Activated T-cell treated with anti-CD3 and anti-CD28 coated beads, Interleukin-2, amount 50 U/mL, for 24 hours (primary cell): ENCODE measurements around the gene SELENOO.

ENCODE experiments used
- DNase-seq: peaks from one replicate; pipeline ENCODE4 v3.0.0-alpha.2; 2020
- H3K27ac Mint-ChIP-seq: 2 replicates; pipeline ENCODE4 v1.8.0; 2020; ENCODE audit warnings: mild to moderate bottlenecking, mixed read lengths
- H3K27me3 Mint-ChIP-seq: 2 replicates; pipeline ENCODE4 v1.8.0; 2020; ENCODE audit warnings: mixed read lengths
- H3K36me3 Mint-ChIP-seq: 2 replicates; pipeline ENCODE4 v1.8.0; 2020; ENCODE audit warnings: low read depth, mixed read lengths
- H3K4me1 Mint-ChIP-seq: 2 replicates; pipeline ENCODE4 v1.8.0; 2020; ENCODE audit warnings: low read depth, mixed read lengths
- H3K4me3 Mint-ChIP-seq: 2 replicates; pipeline ENCODE4 v1.8.0; 2020; ENCODE audit warnings: mild to moderate bottlenecking, moderate library complexity, mixed read lengths
- H3K9me3 Mint-ChIP-seq: 2 replicates; pipeline ENCODE4 v1.8.0; 2020; ENCODE audit warnings: mixed read lengths

The SELENOO gene

DNA sequence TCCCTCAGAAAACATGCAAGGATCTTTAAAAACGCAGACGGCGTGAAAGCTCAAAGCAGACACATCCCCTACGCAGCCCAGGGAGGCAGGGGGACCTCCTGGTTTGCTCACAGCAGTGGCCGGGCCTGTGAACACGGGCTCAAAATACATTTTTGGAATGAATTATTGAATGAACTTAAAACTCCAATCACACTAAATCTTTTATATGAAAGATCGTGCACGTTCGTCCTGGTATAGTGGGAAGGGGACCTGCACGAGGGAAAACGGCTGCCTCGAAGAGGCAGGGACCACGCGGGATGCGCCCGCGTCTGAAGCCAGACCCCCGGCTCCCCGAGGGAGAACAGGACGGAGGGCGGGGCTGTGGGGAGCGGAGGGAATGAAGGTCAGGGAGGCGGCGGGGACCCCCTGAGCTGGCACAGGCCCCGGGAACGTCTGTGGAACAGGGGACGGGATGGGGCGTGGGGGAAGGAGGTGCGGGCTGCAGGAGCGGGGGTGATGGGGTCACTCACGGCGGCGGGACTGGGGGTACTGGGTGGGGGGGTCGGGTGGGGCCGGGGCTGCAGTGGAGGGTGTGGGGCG, 31.5 kb upstream of the SELENOO start:
- H3K36me3 Mint-ChIP-seq = no peaks in the 10 kb centered on the region
- peak overlapping the region; percentile 63 for H3K4me3 Mint-ChIP-seq
- H3K4me1 Mint-ChIP-seq = peaks cover 12% of the 10 kb centered on the region
- H3K9me3 Mint-ChIP-seq = no peaks in the 10 kb centered on the region
- peak overlapping the region; percentile 59 for H3K27ac Mint-ChIP-seq
- H3K27me3 Mint-ChIP-seq = peaks cover 54% of the 10 kb centered on the region
- DNase-seq = no peak

DNA sequence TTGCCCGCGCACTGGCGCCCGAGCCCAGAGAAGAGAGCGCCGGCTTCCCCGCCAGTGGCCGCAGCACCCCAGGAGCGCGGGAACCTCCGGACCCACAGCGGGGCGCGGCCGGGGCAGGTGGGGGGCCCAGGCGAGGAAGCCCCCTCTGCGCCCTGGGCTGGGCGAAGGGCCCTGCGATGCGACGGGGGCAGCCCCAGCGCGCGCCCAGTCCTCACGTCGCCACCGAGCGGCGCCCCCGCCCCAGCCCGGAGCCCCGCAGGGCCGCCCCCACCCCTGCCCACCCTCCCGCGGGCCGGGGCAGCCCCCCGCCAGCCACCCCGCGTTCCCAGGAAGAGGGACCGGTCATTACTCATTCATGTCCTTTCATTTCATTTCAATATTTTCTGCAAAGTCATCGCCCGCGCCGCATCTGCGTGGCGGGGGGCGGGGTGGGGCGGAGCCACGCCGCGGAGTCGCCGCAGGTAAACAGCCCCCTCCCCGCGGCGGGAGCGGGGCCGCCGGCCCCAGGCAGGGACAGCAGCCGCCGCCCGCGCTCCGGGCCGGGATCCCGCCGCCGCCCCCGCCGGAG, 31.0 kb upstream of the SELENOO start:
- Mint-ChIP-seq H3K4me1 (peaks cover 12% of the 10 kb centered on the region), H3K27me3 (peaks cover 56% of the 10 kb centered on the region), H3K9me3 (no peaks in the 10 kb centered on the region), H3K27ac (no peak overlapping the region), H3K36me3 (no peaks in the 10 kb centered on the region), H3K4me3 (peak overlapping the region; percentile 56)
- DNase-seq = peak; percentile 80

DNA sequence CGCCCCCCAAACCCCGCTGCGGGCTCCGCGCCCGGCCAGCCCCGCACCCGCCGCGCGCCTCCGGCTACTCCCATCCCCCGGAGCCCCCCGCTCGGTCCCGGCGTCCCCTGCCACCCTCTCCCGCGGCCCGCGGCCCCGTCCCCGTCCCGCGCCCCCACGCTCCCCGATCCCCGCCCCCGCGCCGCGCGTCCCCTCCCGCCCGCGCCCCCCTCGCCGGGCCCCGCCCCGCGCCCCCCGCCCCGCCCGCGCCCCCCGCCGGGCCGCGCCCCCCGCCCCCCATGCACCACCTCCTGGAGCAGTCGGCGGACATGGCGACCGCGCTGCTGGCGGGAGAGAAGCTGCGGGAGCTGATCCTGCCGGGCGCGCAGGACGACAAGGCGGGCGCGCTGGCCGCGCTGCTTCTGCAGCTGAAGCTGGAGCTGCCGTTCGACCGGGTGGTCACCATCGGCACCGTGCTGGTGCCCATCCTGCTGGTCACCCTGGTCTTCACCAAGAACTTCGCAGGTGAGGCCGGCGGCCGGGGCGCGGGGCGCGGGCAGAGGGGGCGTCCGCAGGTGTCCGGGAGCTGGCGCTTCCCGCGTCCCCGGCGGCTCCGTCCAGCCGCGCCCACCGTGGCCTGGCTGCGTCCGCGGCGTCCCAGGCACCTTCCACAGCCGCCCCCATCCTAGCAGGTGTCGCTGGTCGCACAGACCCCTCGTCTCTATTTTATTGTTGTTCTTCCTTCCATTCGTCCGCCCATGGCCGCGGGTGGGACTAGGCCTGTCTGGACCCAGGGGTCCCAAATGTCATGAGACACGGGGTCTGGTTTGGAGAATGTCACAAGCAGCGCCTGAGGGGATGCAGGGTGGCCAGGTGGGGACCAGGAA, 30.1 kb upstream of the SELENOO start, which contains the start of gene PANX2:
TSS of gene PANX2 (plus strand) at position 279 of the 866 bp plus-strand sequence. CDS start at position 279, 0 bp downstream.
- peaks cover 50% of the 10 kb centered on the region for H3K27me3 Mint-ChIP-seq
- H3K9me3 Mint-ChIP-seq = no peaks in the 10 kb centered on the region
- H3K36me3 Mint-ChIP-seq = no peaks in the 10 kb centered on the region
- peak within 1 kb of the TSS; percentile 73 for H3K4me3 Mint-ChIP-seq
- H3K27ac Mint-ChIP-seq = peak within 1 kb of the TSS; percentile 79
- DNase-seq = no peak
- peaks cover 12% of the 10 kb centered on the region for H3K4me1 Mint-ChIP-seq

DNA sequence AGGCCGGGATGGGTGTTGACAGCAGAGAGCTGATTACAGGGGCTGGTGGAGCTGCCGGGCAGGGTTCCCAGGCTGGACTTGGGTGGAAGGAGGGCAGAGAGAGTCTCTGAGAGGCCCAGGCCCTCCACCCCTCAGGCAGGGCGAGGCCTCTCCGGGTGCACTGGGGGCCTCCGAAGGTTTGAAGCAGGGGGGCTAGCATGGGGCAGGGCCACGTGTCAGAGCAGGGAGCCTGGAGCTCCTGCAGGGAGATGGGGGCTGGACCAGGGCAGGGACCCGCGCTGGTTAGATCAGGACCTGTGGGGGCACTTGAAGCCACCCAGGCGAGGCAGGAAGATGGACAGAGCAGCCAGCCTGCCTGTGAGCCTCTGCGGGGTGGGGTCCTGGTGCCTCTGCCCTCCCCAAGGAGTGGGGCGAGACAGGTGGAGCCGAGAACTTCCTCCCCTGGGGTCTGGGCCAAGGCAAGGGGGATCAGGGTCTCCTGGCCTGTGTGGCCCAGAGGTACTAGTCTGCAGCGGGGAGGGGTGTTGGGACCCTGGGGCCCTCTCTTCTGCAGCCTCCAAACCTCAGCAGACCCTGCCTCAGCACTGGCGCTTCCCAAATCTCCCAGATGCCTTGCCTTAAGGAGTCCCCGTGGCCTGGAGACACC, 29.4 kb upstream of the SELENOO start:
- H3K27me3 Mint-ChIP-seq = peaks cover 50% of the 10 kb centered on the region
- peaks cover 12% of the 10 kb centered on the region for H3K4me1 Mint-ChIP-seq
- H3K36me3 Mint-ChIP-seq = no peaks in the 10 kb centered on the region
- peak overlapping the region; percentile 73 for H3K4me3 Mint-ChIP-seq
- DNase-seq = no peak
- H3K27ac Mint-ChIP-seq = peak overlapping the region; percentile 79
- H3K9me3 Mint-ChIP-seq = no peaks in the 10 kb centered on the region

DNA sequence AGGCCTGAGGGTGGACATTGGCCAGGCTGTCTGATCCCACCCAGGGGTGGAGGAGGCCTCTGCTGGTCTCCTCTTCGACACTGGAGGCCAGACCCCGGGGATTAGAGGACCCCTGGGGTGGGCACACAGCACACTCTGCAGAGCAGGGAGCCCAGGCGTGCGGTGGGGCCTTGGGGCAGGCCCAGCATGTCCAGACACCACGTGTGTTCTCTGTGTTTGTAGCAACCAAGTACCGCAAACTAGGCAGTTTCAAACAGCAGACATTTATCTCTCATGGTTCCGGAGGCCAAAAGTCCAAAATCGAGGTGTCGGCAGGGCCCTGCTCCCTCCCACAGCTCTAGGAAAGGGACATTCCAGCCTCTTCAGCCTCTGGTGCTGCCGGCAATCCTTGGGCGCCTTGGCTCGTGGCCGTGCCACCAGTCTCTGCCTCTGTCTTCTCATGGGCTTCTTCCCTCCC, 28.8 kb upstream of the SELENOO start:
- Mint-ChIP-seq H3K27me3 (peaks cover 52% of the 10 kb centered on the region), H3K4me1 (peaks cover 12% of the 10 kb centered on the region), H3K9me3 (no peaks in the 10 kb centered on the region), H3K36me3 (no peaks in the 10 kb centered on the region), H3K27ac (no peak overlapping the region), H3K4me3 (peak overlapping the region; percentile 12)
- DNase-seq = no peak

DNA sequence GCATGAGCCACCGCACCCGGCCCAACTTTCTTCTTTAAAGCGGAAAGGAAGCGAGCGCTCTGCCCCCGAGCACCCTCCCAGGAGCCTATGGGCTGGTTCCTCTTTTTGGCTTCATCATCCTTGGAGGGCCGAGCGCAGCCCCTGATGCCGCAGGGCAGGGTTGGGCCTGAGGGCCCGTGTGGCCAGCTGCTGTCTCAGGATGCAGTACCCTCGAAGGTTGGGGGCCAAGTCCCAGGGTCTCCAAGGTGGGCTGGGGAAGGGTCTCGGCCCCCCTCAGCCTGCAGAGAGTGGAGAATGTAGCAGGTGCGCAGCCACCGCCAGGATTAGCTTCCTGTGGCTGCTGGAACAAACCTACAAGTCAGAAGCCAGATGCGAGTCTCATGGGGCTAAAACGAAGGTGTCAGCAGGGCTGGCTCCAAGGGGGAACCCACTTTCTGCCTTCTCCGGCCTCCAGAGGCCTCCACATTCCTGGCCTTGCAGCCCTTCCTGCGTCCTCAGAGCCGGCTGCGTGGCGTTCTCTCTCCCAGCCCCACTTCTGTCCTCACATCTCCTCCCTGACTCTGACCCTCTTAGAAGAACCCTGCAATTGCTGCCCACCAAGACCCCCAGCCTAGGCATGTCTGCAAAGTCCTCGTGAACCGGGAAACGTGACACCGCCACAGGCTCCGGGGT, 27.4 kb upstream of the SELENOO start:
- DNase-seq = no peak
- H3K4me3 Mint-ChIP-seq = no peak overlapping the region
- no peaks in the 10 kb centered on the region for H3K36me3 Mint-ChIP-seq
- no peaks in the 10 kb centered on the region for H3K9me3 Mint-ChIP-seq
- H3K27ac Mint-ChIP-seq = no peak overlapping the region
- H3K27me3 Mint-ChIP-seq = peaks cover 47% of the 10 kb centered on the region
- peaks cover 11% of the 10 kb centered on the region for H3K4me1 Mint-ChIP-seq

DNA sequence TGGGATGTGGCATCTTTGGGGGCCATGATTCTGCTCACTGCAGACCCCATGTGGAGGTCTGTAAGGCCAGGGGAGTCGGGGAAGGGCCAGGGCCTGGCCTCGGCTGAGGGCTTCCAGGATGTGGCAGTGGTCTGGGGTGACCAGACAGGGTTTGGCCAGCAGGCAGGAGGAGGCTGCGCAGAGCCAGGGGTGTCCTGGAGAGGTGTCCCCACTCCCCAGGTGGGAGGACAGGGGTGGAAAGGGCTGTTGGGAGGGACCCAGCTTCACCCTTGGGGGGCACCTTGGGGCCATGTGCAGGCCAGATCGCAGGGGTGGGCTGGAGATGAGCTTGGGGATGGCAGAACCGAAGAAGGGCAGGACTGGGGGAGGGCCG, 26.8 kb upstream of the SELENOO start:
- no peak for DNase-seq
- Mint-ChIP-seq H3K27me3 (peaks cover 42% of the 10 kb centered on the region), H3K36me3 (no peaks in the 10 kb centered on the region), H3K9me3 (no peaks in the 10 kb centered on the region), H3K27ac (no peak overlapping the region), H3K4me1 (peaks cover 6% of the 10 kb centered on the region), H3K4me3 (no peak overlapping the region)

DNA sequence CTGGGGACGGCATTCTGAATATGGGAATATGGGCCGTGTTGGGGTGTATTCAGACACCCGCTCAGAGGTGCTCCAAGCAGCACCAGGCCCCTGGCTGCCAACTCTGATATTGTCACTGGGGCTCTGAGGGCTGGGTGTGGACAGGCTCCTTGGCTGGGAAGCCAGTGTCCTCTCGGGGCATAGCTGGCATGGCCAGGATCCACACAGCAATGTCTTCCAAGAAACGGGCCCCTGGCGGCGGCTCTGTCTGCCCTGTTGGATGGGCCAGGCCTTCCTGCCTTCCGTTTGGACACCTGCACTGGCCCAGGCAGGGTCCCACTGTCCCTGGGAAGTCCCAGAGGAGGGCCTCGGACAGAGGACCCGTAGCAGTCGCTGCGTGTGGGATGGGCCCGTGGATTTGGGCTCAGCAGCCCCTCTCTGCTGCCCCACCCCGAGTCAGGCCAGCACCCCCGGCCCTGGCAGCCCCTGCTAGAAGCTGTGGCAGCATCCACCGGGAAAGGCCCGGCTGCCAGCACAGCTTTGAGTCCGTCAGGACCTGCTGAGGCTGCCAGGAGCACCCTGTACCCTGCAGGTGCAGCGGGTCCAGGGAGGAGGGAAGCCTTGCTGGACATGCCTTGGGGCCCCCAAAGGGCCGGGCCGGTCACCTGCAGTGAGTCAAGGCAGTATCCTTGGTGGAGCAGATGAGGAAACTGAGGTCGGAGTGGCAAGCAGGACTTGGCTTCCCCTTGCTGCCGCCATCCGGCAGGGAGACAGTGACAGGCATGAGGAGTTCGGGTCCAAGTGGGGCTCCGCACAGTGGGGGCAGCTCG, 26.2 kb upstream of the SELENOO start:
- no peak for DNase-seq
- Mint-ChIP-seq H3K4me3 (no peak overlapping the region), H3K27ac (no peak overlapping the region), H3K9me3 (no peaks in the 10 kb centered on the region), H3K27me3 (peaks cover 40% of the 10 kb centered on the region), H3K4me1 (peaks cover 4% of the 10 kb centered on the region), H3K36me3 (no peaks in the 10 kb centered on the region)

DNA sequence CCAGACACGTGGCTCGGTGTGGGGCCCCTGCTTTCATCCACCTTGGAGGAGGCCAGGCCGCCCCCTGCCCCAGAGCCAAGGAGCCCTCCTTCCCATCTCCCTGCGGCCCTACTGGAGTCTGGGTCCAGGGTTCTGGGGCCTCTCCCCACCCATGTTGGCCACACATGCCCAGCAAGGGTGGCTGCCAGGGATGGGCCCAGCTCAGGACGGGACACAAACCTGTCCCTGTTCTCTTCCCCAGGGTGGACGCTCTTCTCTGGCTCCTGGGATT, 25.7 kb upstream of the SELENOO start:
- peaks cover 7% of the 10 kb centered on the region for H3K4me1 Mint-ChIP-seq
- no peak overlapping the region for H3K27ac Mint-ChIP-seq
- H3K4me3 Mint-ChIP-seq = no peak overlapping the region
- no peaks in the 10 kb centered on the region for H3K9me3 Mint-ChIP-seq
- no peak for DNase-seq
- no peaks in the 10 kb centered on the region for H3K36me3 Mint-ChIP-seq
- peaks cover 43% of the 10 kb centered on the region for H3K27me3 Mint-ChIP-seq

DNA sequence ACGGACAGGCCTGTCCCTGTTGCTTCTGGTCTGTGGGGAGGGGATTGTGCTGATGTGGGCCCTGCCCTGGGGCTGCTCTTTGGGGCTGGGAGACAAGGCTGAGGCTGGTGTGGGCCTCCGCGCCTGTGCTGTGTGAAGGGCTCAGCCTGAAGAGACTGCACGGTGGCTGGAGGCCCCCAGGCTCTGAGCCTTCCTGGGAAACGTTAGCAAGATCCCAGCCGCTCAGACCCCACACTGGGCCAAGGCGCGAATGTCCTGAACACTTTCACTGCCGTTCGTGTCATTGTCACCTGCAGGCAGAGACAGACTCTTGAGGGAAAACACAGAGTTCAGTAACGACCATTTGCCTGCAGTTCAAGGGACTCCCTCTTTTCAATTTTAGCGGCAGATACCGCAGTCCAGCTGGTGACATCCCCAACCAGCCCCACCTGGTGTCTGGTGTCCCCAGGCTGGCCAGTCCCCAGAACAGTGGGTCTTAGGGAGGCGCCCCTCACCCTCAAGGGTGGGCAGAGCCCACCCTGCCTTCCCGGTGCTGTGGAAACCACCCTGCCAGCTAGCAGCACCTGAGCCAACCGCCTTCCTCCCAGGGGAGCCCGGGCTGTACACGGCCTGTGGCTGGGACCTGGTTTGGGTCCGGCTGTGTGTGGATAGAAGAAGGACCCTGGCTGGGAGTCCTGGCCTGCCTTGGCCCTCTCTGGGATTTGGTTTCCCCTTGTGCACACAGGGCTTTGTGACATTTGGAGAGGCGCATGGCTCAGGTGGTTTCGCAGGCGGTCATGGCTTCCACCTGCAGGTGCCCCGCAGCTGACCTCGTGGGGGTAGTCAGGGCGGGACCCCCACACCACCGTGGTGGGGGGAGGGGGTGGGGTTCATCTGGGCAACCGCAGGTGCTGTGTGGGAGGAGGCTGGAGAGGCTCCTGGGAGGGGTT, 24.6 kb upstream of the SELENOO start:
- Mint-ChIP-seq H3K27ac (no peak overlapping the region), H3K4me3 (no peak overlapping the region), H3K9me3 (no peaks in the 10 kb centered on the region), H3K36me3 (no peaks in the 10 kb centered on the region), H3K4me1 (peaks cover 4% of the 10 kb centered on the region), H3K27me3 (peaks cover 40% of the 10 kb centered on the region)
- no peak for DNase-seq

DNA sequence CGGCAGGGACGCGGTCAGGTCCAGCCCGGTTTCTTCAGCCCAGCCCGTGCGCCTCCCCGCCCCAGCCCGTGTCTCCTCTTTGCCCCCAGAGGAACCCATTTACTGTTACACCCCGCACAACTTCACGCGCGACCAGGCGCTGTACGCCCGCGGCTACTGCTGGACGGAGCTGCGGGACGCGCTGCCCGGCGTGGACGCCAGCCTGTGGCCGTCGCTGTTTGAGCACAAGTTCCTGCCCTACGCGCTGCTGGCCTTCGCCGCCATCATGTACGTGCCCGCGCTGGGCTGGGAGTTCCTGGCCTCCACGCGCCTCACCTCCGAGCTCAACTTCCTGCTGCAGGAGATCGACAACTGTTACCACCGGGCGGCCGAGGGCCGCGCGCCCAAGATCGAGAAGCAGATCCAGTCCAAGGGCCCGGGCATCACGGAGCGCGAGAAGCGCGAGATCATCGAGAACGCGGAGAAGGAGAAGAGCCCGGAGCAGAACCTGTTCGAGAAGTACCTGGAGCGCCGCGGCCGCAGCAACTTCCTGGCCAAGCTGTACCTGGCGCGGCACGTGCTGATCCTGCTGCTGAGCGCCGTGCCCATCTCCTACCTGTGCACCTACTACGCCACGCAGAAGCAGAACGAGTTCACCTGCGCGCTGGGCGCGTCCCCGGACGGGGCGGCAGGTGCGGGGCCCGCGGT, 23.8 kb upstream of the SELENOO start:
- Mint-ChIP-seq H3K4me1 (peaks cover 4% of the 10 kb centered on the region), H3K27me3 (peaks cover 33% of the 10 kb centered on the region), H3K9me3 (no peaks in the 10 kb centered on the region), H3K36me3 (no peaks in the 10 kb centered on the region), H3K4me3 (no peak overlapping the region), H3K27ac (no peak overlapping the region)
- no peak for DNase-seq

DNA sequence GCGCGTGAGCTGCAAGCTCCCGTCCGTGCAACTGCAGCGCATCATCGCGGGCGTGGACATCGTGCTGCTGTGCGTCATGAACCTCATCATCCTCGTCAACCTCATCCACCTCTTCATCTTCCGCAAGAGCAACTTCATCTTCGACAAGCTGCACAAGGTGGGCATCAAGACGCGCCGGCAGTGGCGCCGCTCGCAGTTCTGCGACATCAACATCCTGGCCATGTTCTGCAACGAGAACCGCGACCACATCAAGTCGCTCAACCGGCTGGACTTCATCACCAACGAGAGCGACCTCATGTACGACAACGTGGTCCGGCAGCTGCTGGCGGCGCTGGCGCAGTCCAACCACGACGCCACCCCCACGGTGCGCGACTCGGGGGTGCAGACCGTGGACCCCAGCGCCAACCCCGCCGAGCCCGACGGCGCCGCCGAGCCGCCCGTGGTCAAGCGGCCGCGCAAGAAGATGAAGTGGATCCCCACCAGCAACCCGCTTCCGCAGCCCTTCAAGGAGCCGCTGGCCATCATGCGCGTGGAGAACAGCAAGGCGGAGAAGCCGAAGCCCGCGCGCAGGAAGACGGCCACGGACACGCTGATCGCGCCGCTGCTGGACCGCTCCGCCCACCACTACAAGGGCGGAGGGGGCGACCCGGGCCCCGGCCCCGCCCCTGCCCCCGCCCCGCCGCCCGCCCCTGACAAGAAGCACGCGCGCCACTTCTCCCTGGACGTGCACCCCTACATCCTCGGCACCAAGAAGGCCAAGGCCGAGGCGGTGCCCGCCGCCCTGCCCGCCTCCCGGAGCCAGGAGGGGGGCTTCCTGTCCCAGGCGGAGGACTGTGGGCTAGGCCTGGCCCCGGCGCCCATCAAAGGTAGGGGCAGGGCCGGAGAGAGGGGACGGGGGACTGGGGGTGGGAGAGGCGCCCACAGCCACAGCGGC, 23.0 kb upstream of the SELENOO start:
- Mint-ChIP-seq H3K27ac (no peak overlapping the region), H3K27me3 (peaks cover 28% of the 10 kb centered on the region), H3K4me1 (peaks cover 4% of the 10 kb centered on the region), H3K9me3 (no peaks in the 10 kb centered on the region), H3K36me3 (no peaks in the 10 kb centered on the region), H3K4me3 (no peak overlapping the region)
- no peak for DNase-seq
